Bronchial epithelial cell (primary cell): Measurements from ENCODE around the gene GPR78. TPM values are rescaled to one million over a fixed set of nuclear protein-coding genes. Genes with fewer than 3 reads are reported as not detected.

ENCODE experiments used
- DNase-seq: peaks from one replicate; pipeline ENCODE4 v3.0.0-alpha.2; 2010; ENCODE audit warnings: low read depth
- FAIRE-seq: peaks from 2 replicates; lab custom pipeline; 2011; peaks lifted over from hg19 to GRCh38; lab: Jason Lieb, UNC
- H3K27me3 ChIP-seq: 2 replicates; pipeline ENCODE4 v1.5.1; 2011; ENCODE audit warnings: low read length; ENCODE audit not compliant: control insufficient read depth, insufficient read depth
- H3K36me3 ChIP-seq: 2 replicates; pipeline ENCODE4 v1.5.1; 2011; ENCODE audit warnings: low read length; ENCODE audit not compliant: control insufficient read depth, insufficient read depth
- H3K4me3 ChIP-seq: 2 replicates; pipeline ENCODE4 v1.5.1; 2011; ENCODE audit warnings: mild to moderate bottlenecking, low read depth, low read length, control low read depth
- CTCF ChIP-seq: IDR thresholded peaks from 2 replicates; pipeline ENCODE4 v1.5.1; 2011; ENCODE audit warnings: mild to moderate bottlenecking, moderate library complexity, low read length, control low read depth, inconsistent platforms; ENCODE audit not compliant: insufficient read depth, severe bottlenecking
- total RNA-seq: library from RNA; depleted of rRNA; stranded (reverse); fragments of >200 nt; gene quantifications from 2 replicates; pipeline ENCODE4 v1.2.1, GENCODE V29; 2014

Gene GPR78
- total RNA-seq, 1 donor from 2014 or later: under 0.01 TPM

GRCh38 chr4:8606966-8607365 is 26.8 kb downstream of the GPR78 start:
- no peaks in the 10 kb centered on the region for H3K27me3 ChIP-seq
- H3K4me3 ChIP-seq: no peak overlapping the region
- TF ChIP-seq CTCF: no peak
- FAIRE-seq (no peak), DNase-seq (no peak)
- no peaks in the 10 kb centered on the region for H3K36me3 ChIP-seq

- peak; percentile 97 for TF ChIP-seq CTCF
- H3K36me3 ChIP-seq: no peaks in the 10 kb centered on the region
- FAIRE-seq: no peak
- H3K4me3 ChIP-seq: no peak overlapping the region
- DNase-seq: no peak
- H3K27me3 ChIP-seq: no peaks in the 10 kb centered on the region
Observed at GRCh38 chr4:8607603-8608481, 27.6 kb downstream of the GPR78 start.

GRCh38 chr4:8608714-8609391 is 28.7 kb downstream of the GPR78 start:
- DNase-seq: no peak
- FAIRE-seq: no peak
- Histone ChIP-seq H3K27me3 (no peaks in the 10 kb centered on the region), H3K4me3 (no peak overlapping the region), H3K36me3 (no peaks in the 10 kb centered on the region)
- no peak for TF ChIP-seq CTCF

GRCh38 chr4:8609406-8609805 is 29.2 kb downstream of the GPR78 start:
- Histone ChIP-seq H3K36me3 (no peaks in the 10 kb centered on the region), H3K27me3 (no peaks in the 10 kb centered on the region), H3K4me3 (no peak overlapping the region)
- DNase-seq: no peak
- no peak for TF ChIP-seq CTCF
- no peak for FAIRE-seq

- TF ChIP-seq CTCF: no peak
- Histone ChIP-seq H3K36me3 (no peaks in the 10 kb centered on the region), H3K4me3 (no peak overlapping the region), H3K27me3 (no peaks in the 10 kb centered on the region)
- FAIRE-seq (no peak), DNase-seq (no peak)
Observed at GRCh38 chr4:8609824-8610350, 29.7 kb downstream of the GPR78 start.
